ENCODE measurements around the gene KSR1.

GRCh38 chr17:27535178-27535928, 79.1 kb downstream of the KSR1 start:
- TF ChIP-seq CTCF (IDR thresholded peaks at IDR 0.05) (no peak), POLR2A (IDR thresholded peaks at IDR 0.05) (no peak), POLR2AphosphoS5 (IDR thresholded peaks at IDR 0.05) (no peak)
